ENCODE data around the gene CNGA1. TPM values are rescaled to one million over a fixed set of nuclear protein-coding genes. Genes with fewer than 3 reads are reported as not detected.
A peak's percentile ranks its signal among the peaks of the same experiment; 100 is the strongest.
"Not testable (repeated sequence)": the region's sequence is repeated elsewhere in the genome, so short reads cannot be mapped to it uniquely, and the experiment has no call there.

Gene CNGA1
- total RNA-seq, 1 donor from 2014 or later, result not detected

GRCh38 chr4:48017108-48017571 lies 659 bp upstream of the CNGA1 start:
- peaks cover 3% of the 10 kb centered on the region for H3K27me3 Mint-ChIP-seq (ENCODE audit: unreplicated experiment)
- peaks cover 4% of the 10 kb centered on the region for H3K9me3 Mint-ChIP-seq (ENCODE audit: unreplicated experiment)
- H3K4me1 Mint-ChIP-seq (ENCODE audit: low read depth, unreplicated experiment), result peaks cover 2% of the 10 kb centered on the region
- peak overlapping the region; percentile 82 for H3K4me3 Mint-ChIP-seq (ENCODE audit: unreplicated experiment)
- DNase-seq, result peak; percentile 61
- no peak overlapping the region for H3K27ac Mint-ChIP-seq (ENCODE audit: unreplicated experiment)
- no peak for TF ChIP-seq CTCF (IDR thresholded peaks at IDR 0.05; ENCODE audit: partially characterized antibody, unreplicated experiment)
- no peaks in the 10 kb centered on the region for H3K36me3 Mint-ChIP-seq (ENCODE audit: unreplicated experiment)

- H3K27me3 Mint-ChIP-seq (ENCODE audit: unreplicated experiment), result peaks cover 3% of the 10 kb centered on the region
Observed at GRCh38 chr4:48015678-48016077, 803 bp downstream of the CNGA1 start.

DNA sequence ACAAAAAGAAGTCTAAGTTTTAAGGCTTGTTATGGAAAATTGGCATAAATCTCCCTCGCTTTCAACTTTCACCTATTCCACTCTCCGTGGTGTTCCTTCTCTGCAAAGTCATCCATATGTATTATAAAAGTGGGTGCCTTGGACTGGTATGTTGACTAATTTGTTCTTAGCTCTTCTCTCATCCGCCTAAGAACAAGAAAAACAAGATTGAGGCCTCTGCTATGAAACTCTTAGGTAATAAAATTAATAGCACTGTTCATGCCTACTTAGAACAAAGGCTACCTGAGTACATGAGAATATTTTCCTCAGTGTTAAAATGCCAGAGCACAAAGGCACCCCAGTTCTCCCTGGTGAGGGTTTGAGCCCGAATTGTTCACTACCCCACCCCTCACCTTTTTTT lies 1.3 kb downstream of the CNGA1 start:
- no peak overlapping the region for H3K4me3 Mint-ChIP-seq (ENCODE audit: unreplicated experiment)
- no peak for TF ChIP-seq CTCF (IDR thresholded peaks at IDR 0.05; ENCODE audit: partially characterized antibody, unreplicated experiment)
- no peak for DNase-seq

More at GRCh38 chr4:48015678-48016077, 803 bp downstream of the CNGA1 start:
- peaks cover 2% of the 10 kb centered on the region for H3K4me1 Mint-ChIP-seq (ENCODE audit: low read depth, unreplicated experiment)
- H3K27ac Mint-ChIP-seq (ENCODE audit: unreplicated experiment), result no peak overlapping the region
- DNase-seq, result no peak
- no peaks in the 10 kb centered on the region for H3K36me3 Mint-ChIP-seq (ENCODE audit: unreplicated experiment)
- H3K9me3 Mint-ChIP-seq (ENCODE audit: unreplicated experiment), result peaks cover 7% of the 10 kb centered on the region
- no peak for TF ChIP-seq CTCF (IDR thresholded peaks at IDR 0.05; ENCODE audit: partially characterized antibody, unreplicated experiment)
- peak overlapping the region; percentile 87 for H3K4me3 Mint-ChIP-seq (ENCODE audit: unreplicated experiment)

GRCh38 chr4:48012824-48013223 lies 3.7 kb downstream of the CNGA1 start:
- DNase-seq, result no peak
- Mint-ChIP-seq H3K4me3 (ENCODE audit: unreplicated experiment) (no peak overlapping the region), H3K9me3 (ENCODE audit: unreplicated experiment) (peaks cover 7% of the 10 kb centered on the region), H3K27ac (ENCODE audit: unreplicated experiment) (no peak overlapping the region), H3K36me3 (ENCODE audit: unreplicated experiment) (no peaks in the 10 kb centered on the region), H3K27me3 (ENCODE audit: unreplicated experiment) (peaks cover 3% of the 10 kb centered on the region), H3K4me1 (ENCODE audit: low read depth, unreplicated experiment) (peaks cover 2% of the 10 kb centered on the region)
- TF ChIP-seq CTCF (IDR thresholded peaks at IDR 0.05; ENCODE audit: partially characterized antibody, unreplicated experiment), result no peak

More for the DNA sequence above, 1.3 kb downstream of the CNGA1 start:
- Mint-ChIP-seq H3K9me3 (ENCODE audit: unreplicated experiment) (peaks cover 7% of the 10 kb centered on the region), H3K27me3 (ENCODE audit: unreplicated experiment) (peaks cover 3% of the 10 kb centered on the region), H3K36me3 (ENCODE audit: unreplicated experiment) (no peaks in the 10 kb centered on the region), H3K27ac (ENCODE audit: unreplicated experiment) (no peak overlapping the region), H3K4me1 (ENCODE audit: low read depth, unreplicated experiment) (peaks cover 2% of the 10 kb centered on the region)

- Mint-ChIP-seq H3K9me3 (ENCODE audit: unreplicated experiment) (peaks cover 9% of the 10 kb centered on the region), H3K4me1 (ENCODE audit: low read depth, unreplicated experiment) (peaks cover 2% of the 10 kb centered on the region), H3K27ac (ENCODE audit: unreplicated experiment) (no peak overlapping the region), H3K27me3 (ENCODE audit: unreplicated experiment) (no peaks in the 10 kb centered on the region), H3K4me3 (ENCODE audit: unreplicated experiment) (no peak overlapping the region), H3K36me3 (ENCODE audit: unreplicated experiment) (no peaks in the 10 kb centered on the region)
- TF ChIP-seq CTCF (IDR thresholded peaks at IDR 0.05; ENCODE audit: partially characterized antibody, unreplicated experiment), result no peak
- DNase-seq, result no peak
Observed at GRCh38 chr4:48011722-48012121, 4.8 kb downstream of the CNGA1 start.

- H3K27me3 Mint-ChIP-seq (ENCODE audit: unreplicated experiment); H3K36me3 Mint-ChIP-seq (ENCODE audit: unreplicated experiment); H3K9me3 Mint-ChIP-seq (ENCODE audit: unreplicated experiment); H3K4me1 Mint-ChIP-seq (ENCODE audit: low read depth, unreplicated experiment); DNase-seq; H3K27ac Mint-ChIP-seq (ENCODE audit: unreplicated experiment): not testable (repeated sequence)
- H3K4me3 Mint-ChIP-seq (ENCODE audit: unreplicated experiment), result peak overlapping the region; percentile 10
Observed at GRCh38 chr4:48010906-48011305, 5.6 kb downstream of the CNGA1 start.
